GM19372 (cell line): Measurements from ENCODE around the gene CWC22.

Experiments
- ATAC-seq: cut with Tn5 transposase; IDR thresholded peaks from one replicate; pipeline ENCODE4 v1.9.1; 2021; ENCODE audit warnings: mild to moderate bottlenecking, low read depth, moderate library complexity; ENCODE audit not compliant: unreplicated experiment

Gene CWC22

DNA sequence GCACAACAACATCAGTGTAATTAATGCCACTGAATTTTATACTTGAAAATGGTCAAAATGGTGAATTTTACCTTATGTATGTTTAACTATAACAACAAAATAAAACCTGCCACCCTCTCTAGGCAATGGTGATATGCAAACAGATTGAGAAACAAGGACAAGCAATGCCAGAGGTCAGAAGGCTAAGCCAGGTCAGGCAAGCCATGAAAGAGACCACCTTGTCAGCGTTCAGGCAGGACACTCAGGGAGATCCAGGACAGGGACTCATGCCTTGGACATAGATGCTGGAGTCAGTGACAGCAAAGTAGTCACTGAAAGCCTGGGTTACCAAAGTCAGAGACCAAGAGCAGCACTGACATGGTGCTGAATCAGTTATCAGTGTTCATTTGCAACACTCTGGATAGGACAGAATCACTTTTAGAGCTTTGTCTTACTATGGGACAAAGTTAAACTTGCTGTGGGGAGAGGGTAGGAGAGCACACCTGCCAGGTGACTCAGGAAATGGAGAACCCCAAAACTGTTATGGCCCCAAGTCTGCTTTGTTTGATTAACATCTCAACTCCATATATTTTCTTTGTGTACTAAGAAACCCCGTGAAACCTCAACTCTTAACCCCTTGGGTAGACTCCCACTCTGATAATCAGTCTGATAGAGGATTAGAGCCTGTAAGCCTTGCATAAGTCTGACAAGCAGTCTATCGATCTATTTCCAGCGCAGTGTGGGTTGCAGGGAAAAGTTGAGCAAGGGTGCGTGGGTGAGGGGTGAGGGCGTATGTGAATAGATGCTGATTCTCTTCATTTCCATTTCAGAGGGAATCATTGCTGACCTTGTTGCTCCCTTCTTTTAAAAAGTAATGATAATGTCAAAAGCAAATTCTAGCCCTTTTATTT is 97.0 kb downstream of the CWC22 start:
- ATAC-seq = no peak

DNA sequence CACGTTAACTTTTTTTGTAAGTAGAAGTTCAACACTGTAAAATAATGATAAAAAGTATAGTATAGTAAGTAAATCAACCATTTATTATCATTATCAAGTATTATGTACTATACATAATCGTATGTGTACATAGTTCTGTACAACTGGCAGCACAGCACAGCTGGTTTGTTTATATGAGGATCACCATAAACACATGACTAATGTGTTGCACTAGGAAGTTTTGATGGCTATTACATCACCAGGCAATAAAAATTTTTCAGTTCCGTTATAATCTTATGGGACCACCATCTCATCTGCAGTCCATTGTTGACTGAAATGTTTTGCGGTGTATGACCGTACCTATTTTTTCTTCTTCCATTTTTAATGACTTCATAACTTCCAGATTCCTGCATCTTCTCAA is 106.4 kb downstream of the CWC22 start:
- no peak for ATAC-seq

GRCh38 chr2:179899666-179900065 is 107.4 kb downstream of the CWC22 start:
- no peak for ATAC-seq

GRCh38 chr2:179898873-179899272 is 108.2 kb downstream of the CWC22 start:
- peak; percentile 82 for ATAC-seq
